Measurements from ENCODE around the gene ALG8.

DNA sequence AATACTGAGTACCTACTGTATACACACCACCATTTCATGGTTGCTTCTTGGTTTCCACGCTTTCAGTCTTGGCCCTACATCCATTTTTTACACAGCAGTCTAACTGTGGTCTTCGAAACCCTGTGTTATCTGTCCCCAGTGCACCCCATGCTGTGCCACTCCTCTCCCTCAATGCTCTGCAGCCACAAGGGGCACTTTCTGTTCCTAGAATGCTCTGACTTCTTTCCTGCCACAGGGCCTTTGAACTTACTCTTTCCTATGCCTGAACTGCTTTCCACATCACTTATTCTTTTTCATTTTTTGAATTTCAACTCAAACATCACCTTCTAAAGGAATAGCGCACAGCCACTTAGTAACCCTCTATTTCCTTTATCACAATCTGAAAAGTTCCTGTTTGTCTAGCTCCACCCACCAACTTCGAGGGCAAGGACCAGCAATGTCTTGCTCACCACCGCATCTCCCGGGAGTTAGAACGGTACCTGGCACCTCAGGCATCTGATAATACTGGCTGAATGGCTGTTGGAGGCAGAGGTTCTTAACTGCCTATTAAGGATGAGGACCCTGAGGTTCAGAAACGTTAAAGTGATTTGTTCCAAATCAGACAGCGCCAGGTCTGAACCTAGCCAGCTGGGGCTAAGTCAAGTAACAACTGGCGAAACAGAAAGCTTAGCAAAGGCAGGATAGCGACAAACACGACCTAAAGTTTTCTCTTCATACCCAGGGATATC is 568 bp downstream of the ALG8 start:
- no peak for TF ChIP-seq POLR2A (IDR thresholded peaks at IDR 0.05)
- TF ChIP-seq, protein P1, sequence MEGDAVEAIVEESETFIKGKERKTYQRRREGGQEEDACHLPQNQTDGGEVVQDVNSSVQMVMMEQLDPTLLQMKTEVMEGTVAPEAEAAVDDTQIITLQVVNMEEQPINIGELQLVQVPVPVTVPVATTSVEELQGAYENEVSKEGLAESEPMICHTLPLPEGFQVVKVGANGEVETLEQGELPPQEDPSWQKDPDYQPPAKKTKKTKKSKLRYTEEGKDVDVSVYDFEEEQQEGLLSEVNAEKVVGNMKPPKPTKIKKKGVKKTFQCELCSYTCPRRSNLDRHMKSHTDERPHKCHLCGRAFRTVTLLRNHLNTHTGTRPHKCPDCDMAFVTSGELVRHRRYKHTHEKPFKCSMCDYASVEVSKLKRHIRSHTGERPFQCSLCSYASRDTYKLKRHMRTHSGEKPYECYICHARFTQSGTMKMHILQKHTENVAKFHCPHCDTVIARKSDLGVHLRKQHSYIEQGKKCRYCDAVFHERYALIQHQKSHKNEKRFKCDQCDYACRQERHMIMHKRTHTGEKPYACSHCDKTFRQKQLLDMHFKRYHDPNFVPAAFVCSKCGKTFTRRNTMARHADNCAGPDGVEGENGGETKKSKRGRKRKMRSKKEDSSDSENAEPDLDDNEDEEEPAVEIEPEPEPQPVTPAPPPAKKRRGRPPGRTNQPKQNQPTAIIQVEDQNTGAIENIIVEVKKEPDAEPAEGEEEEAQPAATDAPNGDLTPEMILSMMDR (IDR thresholded peaks at IDR 0.05): no peak
